ENCODE results near the gene KCNE2.
"Not testable (repeated sequence)": the region's sequence is repeated elsewhere in the genome, so short reads cannot be mapped to it uniquely, and the experiment has no call there.

The KCNE2 gene

DNA sequence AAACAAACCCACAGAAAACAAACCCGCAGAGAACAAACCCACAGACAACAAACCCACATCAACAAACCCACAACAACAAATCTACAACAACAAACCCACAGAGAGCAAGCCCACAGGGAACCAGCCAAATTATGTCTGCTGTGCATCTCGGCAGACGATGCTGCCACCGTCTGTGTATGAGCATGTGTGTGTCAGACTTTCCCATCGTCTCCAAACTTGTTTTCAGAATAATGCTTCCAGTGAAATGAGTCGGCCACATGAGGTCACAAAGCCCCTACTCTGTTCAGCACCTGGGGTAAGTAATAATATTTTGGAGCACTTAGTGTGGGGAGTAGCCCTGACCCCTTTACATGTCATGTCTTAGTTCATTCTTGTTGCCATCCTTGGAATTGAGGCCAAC lies 42.3 kb downstream of the KCNE2 start:
- in situ Hi-C loops (cut with HindIII; ENCODE audit: low sequenced_read_pairs), result not testable (repeated sequence)

DNA sequence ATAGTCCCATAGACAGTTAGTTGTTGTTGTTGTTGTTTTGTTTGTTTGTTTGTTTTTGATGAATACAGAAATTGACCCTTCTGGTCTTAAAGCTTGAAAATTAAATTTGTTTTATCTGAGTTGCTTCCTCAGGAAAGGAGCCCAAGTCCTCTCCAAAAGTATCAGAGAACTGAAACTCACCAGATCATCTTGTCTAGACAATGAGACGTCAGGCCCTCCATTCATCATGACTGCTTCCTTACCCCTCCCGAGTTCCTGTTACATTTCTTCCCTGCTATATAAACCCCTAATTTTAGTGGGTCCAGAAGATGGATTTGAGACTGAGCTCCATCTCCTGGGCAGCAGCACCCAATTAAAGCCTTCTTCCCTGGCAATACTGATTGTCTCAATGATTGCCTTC lies 42.9 kb downstream of the KCNE2 start:
- in situ Hi-C loops (cut with HindIII; ENCODE audit: low sequenced_read_pairs), result not testable (repeated sequence)

DNA sequence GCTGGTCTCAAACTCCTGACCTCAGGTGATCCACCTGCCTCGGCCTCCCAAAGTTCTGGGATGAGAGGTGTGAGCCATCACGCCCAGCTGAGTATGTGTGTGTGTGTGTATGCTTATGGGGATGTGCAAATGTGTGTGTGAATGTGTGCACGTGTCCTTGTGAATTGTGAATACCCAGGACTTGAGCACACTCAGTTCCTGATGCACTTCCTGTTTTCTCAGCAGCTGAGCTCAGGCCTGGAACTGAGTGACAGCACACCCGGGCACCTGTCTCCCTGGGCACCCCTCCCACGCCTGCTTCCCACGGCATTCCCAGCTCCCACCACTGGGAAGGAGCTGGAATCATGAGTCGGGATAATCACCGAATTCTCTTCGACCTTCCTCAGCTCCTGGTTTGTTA lies 43.5 kb downstream of the KCNE2 start:
- in situ Hi-C loops (cut with HindIII; ENCODE audit: low sequenced_read_pairs), result not testable (repeated sequence)

DNA sequence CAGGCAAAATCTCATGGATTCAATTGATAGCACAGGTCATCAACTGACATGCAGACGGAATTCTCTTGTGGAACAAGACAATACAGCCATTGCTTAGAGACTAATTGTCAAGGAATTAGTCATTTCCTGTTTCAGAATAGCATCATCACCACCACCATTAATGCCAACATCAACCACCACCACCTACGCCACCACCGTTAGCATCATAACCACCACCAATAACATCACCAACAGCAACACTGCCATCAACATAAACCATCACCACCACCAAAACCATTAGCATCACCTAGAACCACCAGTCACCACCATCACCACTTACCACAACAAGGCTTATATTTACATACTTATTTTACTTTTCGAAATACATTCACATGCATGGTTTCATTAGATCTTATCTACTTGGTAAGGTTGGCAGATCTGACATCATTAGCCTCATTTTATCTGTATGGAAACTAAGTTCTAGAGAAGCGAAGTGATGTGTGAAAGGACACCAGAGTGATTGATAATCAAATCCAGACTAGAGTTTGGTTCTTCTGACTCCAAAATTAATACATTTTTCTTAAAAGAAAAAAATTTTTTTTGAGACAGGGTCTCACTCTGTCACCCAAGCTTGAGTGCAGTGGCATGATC lies 53.8 kb downstream of the KCNE2 start:
- in situ Hi-C loops (cut with HindIII; ENCODE audit: low sequenced_read_pairs), result not testable (repeated sequence)
